Fibroblast of the aortic adventitia (primary cell): Measurements from ENCODE around the gene RIC8B. TPM values are rescaled to one million over a fixed set of nuclear protein-coding genes. Genes with fewer than 3 reads are reported as not detected.

Experiments
- DNase-seq: peaks from one replicate; pipeline ENCODE4 v3.0.0-alpha.2; 2010; ENCODE audit warnings: low read depth
- H3K4me3 ChIP-seq: 2 replicates; pipeline ENCODE4 v1.5.1; 2011; ENCODE audit warnings: low read depth, mild to moderate bottlenecking, control low read depth, low read length, moderate library complexity
- total RNA-seq: library from RNA; depleted of rRNA; stranded (reverse); fragments of >200 nt; gene quantifications from 2 replicates; pipeline ENCODE4 v1.2.3, GENCODE V29; 2012; ENCODE audit warnings: low replicate concordance
- TF ChIP-seq, protein P1 (sequence below): IDR thresholded peaks from 2 replicates; pipeline ENCODE4 v1.5.1; 2011; ENCODE audit warnings: mild to moderate bottlenecking, low read length, control low read depth, inconsistent platforms; ENCODE audit not compliant: insufficient read depth

RIC8B gene
- total RNA-seq, 1 donor = 15.0 TPM

GRCh38 chr12:106766393-106766826, 8.1 kb upstream of the RIC8B start:
- no peak for DNase-seq
- H3K4me3 ChIP-seq = no peak overlapping the region
- TF ChIP-seq, protein P1, sequence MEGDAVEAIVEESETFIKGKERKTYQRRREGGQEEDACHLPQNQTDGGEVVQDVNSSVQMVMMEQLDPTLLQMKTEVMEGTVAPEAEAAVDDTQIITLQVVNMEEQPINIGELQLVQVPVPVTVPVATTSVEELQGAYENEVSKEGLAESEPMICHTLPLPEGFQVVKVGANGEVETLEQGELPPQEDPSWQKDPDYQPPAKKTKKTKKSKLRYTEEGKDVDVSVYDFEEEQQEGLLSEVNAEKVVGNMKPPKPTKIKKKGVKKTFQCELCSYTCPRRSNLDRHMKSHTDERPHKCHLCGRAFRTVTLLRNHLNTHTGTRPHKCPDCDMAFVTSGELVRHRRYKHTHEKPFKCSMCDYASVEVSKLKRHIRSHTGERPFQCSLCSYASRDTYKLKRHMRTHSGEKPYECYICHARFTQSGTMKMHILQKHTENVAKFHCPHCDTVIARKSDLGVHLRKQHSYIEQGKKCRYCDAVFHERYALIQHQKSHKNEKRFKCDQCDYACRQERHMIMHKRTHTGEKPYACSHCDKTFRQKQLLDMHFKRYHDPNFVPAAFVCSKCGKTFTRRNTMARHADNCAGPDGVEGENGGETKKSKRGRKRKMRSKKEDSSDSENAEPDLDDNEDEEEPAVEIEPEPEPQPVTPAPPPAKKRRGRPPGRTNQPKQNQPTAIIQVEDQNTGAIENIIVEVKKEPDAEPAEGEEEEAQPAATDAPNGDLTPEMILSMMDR = no peak

DNA sequence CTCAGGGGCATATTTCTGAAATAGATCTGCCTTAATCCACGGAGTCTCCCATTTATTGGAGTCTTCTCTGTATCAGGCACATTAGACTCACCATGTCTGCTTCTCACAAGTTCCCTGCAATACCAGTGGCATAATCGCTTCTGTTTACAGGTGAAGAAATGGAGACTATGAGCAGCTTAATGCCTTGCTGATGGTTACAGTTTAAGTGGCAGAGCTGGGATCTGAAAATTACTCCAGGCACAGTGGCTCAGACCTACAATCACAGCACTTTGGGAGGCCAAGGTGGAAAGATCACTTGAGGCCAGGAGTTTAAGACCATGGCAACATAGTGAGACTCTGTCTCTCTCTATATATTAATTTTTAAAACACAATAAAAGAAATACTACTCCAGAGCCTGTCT, 7.3 kb upstream of the RIC8B start:
- H3K4me3 ChIP-seq = no peak overlapping the region
- DNase-seq = no peak
- TF ChIP-seq, protein P1 = no peak

- TF ChIP-seq, protein P1 = no peak
- H3K4me3 ChIP-seq = no peak overlapping the region
- peak; percentile 41 for DNase-seq
Observed at GRCh38 chr12:106767954-106768822, 6.3 kb upstream of the RIC8B start.

- TF ChIP-seq, protein P1 = no peak
- peak; percentile 82 for DNase-seq
- no peak overlapping the region for H3K4me3 ChIP-seq
Observed at GRCh38 chr12:106769078-106769477, 5.4 kb upstream of the RIC8B start.

DNA sequence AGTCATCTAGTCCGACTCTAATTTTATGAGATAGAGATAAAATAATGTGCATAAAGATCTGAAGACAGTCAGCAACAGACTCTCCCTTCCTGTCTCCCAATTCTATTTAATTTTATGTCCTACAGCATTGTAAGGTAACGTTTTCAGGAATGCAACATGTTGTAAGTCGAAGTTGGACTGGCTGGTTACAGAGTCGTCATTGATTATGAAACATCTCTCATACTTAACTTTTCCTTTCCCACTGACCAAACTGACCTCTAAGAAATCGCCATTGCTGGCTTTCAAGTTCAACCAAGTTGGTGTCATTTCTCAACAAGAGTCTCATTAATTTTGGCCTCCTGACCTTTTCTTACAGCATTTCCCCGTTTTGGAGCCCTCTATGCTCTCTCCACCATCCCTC, 4.9 kb upstream of the RIC8B start:
- DNase-seq = peak; percentile 49
- H3K4me3 ChIP-seq = no peak overlapping the region
- TF ChIP-seq, protein P1 = no peak

- TF ChIP-seq, protein P1 = no peak
Observed at GRCh38 chr12:106771425-106771824, 3.1 kb upstream of the RIC8B start.

More at GRCh38 chr12:106771425-106771824, 3.1 kb upstream of the RIC8B start:
- no peak overlapping the region for H3K4me3 ChIP-seq
- DNase-seq = no peak
